Loucy (cell line): Measurements from ENCODE around the gene GOT2.
"Not testable (repeated sequence)": the region's sequence is repeated elsewhere in the genome, so short reads cannot be mapped to it uniquely, and the experiment has no call there.

Source experiments
- H2AFZ ChIP-seq: fragments of 200-600 bp; sonication (generic); 2 replicates; pipeline ENCODE4 v1.6.0; 2016; ENCODE audit warnings: antibody characterized with exemption, mild to moderate bottlenecking, low read length, moderate library complexity
- H3F3A ChIP-seq: fragments of 200-600 bp; 2 replicates; pipeline ENCODE4 v1.6.0; 2016; ENCODE audit warnings: antibody characterized with exemption, low read depth, mild to moderate bottlenecking
- H3K27me3 ChIP-seq: fragments of 200-600 bp; sonication (generic); 2 replicates; pipeline ENCODE4 v1.6.1; 2014; ENCODE audit warnings: low read length, mild to moderate bottlenecking; ENCODE audit not compliant: insufficient read depth, poor library complexity, severe bottlenecking
- H3K36me3 ChIP-seq: fragments of 200-600 bp; sonication (generic); 2 replicates; pipeline ENCODE4 v1.6.1; 2016; ENCODE audit warnings: low read length; ENCODE audit not compliant: insufficient read depth
- H3K4me1 ChIP-seq: fragments of 200-600 bp; sonication (generic); 2 replicates; pipeline ENCODE4 v1.5.1; 2014; ENCODE audit warnings: low read length, mild to moderate bottlenecking; ENCODE audit not compliant: insufficient read depth, poor library complexity, severe bottlenecking
- H3K4me2 ChIP-seq: fragments of 200-600 bp; sonication (generic); 2 replicates; pipeline ENCODE4 v1.6.0; 2014; ENCODE audit warnings: antibody characterized with exemption, low read length, low read depth, mild to moderate bottlenecking; ENCODE audit not compliant: poor library complexity, severe bottlenecking
- H3K4me3 ChIP-seq: fragments of 200-600 bp; sonication (generic); 2 replicates; pipeline ENCODE4 v1.5.1; 2014; ENCODE audit warnings: low read length, mild to moderate bottlenecking, mixed read lengths; ENCODE audit not compliant: poor library complexity, severe bottlenecking
- H3K79me2 ChIP-seq: fragments of 200-600 bp; sonication (generic); 2 replicates; pipeline ENCODE4 v1.6.1; 2014; ENCODE audit warnings: low read length; ENCODE audit not compliant: insufficient read depth
- H3K9ac ChIP-seq: fragments of 200-600 bp; sonication (generic); 2 replicates; pipeline ENCODE4 v1.6.0; 2014; ENCODE audit warnings: mild to moderate bottlenecking, low read depth, low read length, moderate library complexity; ENCODE audit not compliant: poor library complexity, severe bottlenecking
- H3K9me2 ChIP-seq: fragments of 200-600 bp; sonication (generic); replicated peaks from 2 replicates; pipeline ENCODE4 v1.6.1; 2016; ENCODE audit warnings: low read depth, low read length, mixed read lengths
- H3K9me3 ChIP-seq: fragments of 200-600 bp; sonication (generic); 2 replicates; pipeline ENCODE4 v1.6.1; 2014; ENCODE audit warnings: mild to moderate bottlenecking, antibody characterized with exemption, low read length, low read depth; ENCODE audit not compliant: insufficient read depth
- H4K20me1 ChIP-seq: fragments of 200-600 bp; sonication (generic); 2 replicates; pipeline ENCODE4 v1.6.0; 2014; ENCODE audit warnings: antibody characterized with exemption, low read length, mild to moderate bottlenecking; ENCODE audit not compliant: insufficient read depth, poor library complexity, severe bottlenecking
- EZH2phosphoT487 ChIP-seq: fragments of 200-600 bp; IDR thresholded peaks from 2 replicates; pipeline ENCODE4 v1.6.1; 2018; ENCODE audit warnings: antibody characterized with exemption, mild to moderate bottlenecking, moderate library complexity, borderline replicate concordance
- TF ChIP-seq, protein P1 (sequence below): fragments of 200-600 bp; sonication (generic); conservative IDR thresholded peaks from 2 replicates; pipeline ENCODE4 v1.5.1; 2014; ENCODE audit warnings: mild to moderate bottlenecking, antibody characterized with exemption, low read length

The GOT2 gene

DNA sequence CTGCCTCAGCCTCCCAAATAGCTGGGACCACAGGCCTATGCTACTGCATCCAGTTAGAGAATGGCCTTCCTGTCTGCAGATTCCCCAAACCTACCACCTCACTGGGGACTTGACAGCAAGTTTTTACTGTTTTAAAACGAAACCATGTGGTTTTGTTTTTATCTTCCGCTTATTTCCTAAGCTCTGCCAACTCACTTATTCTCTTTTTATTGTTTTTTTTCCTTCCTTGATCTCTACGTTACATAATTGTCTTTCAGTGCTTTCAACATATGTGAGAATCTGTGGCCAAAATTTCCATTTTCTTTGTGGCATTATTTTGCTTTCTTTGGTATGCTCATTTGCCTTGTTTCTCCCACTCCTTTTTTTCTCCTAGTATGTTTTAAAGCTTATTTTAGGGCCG is 35.0 kb downstream of the GOT2 start:
- Histone ChIP-seq H2AFZ (no peak overlapping the region), H3K4me2 (no peak overlapping the region), H3K9ac (no peak overlapping the region), H4K20me1 (no peaks in the 10 kb centered on the region), H3F3A (no peaks in the 10 kb centered on the region), H3K9me2 (no peaks in the 10 kb centered on the region), H3K9me3 (no peaks in the 10 kb centered on the region), H3K27me3 (no peaks in the 10 kb centered on the region), H3K4me1 (no peaks in the 10 kb centered on the region), H3K79me2 (no peaks in the 10 kb centered on the region), H3K36me3 (no peaks in the 10 kb centered on the region), H3K4me3 (no peak overlapping the region)
- no peak for TF ChIP-seq EZH2phosphoT487
- TF ChIP-seq, protein P1, sequence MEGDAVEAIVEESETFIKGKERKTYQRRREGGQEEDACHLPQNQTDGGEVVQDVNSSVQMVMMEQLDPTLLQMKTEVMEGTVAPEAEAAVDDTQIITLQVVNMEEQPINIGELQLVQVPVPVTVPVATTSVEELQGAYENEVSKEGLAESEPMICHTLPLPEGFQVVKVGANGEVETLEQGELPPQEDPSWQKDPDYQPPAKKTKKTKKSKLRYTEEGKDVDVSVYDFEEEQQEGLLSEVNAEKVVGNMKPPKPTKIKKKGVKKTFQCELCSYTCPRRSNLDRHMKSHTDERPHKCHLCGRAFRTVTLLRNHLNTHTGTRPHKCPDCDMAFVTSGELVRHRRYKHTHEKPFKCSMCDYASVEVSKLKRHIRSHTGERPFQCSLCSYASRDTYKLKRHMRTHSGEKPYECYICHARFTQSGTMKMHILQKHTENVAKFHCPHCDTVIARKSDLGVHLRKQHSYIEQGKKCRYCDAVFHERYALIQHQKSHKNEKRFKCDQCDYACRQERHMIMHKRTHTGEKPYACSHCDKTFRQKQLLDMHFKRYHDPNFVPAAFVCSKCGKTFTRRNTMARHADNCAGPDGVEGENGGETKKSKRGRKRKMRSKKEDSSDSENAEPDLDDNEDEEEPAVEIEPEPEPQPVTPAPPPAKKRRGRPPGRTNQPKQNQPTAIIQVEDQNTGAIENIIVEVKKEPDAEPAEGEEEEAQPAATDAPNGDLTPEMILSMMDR = no peak

DNA sequence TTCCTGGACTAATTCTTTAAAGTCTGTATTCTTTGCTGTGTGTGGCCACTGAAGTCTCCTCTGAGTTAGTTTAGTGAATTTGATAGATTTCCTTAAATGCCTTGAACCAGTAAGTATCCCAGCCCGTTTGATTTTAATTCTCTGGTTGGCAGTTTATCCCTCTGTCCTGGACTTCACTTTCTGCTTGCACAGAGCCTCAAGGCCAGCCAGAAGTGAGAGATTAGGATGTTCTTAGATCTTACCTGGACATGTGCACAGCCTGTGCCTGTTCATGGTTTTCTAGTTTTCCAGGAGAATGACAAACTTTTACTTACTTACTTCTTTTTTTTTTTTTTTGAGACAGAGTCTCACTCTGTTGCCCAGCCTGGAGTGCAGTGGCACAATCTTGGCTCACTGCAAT is 38.7 kb downstream of the GOT2 start:
- no peaks in the 10 kb centered on the region for H3K9me3 ChIP-seq
- H3K4me2 ChIP-seq = no peak overlapping the region
- no peak overlapping the region for H2AFZ ChIP-seq
- no peaks in the 10 kb centered on the region for H3K4me1 ChIP-seq
- no peak overlapping the region for H3K4me3 ChIP-seq
- H3K27me3 ChIP-seq = no peaks in the 10 kb centered on the region
- no peaks in the 10 kb centered on the region for H3F3A ChIP-seq
- TF ChIP-seq EZH2phosphoT487 = no peak
- TF ChIP-seq, protein P1 = no peak
- no peaks in the 10 kb centered on the region for H3K79me2 ChIP-seq
- no peaks in the 10 kb centered on the region for H3K9me2 ChIP-seq
- no peaks in the 10 kb centered on the region for H3K36me3 ChIP-seq
- no peak overlapping the region for H3K9ac ChIP-seq
- H4K20me1 ChIP-seq = no peaks in the 10 kb centered on the region

DNA sequence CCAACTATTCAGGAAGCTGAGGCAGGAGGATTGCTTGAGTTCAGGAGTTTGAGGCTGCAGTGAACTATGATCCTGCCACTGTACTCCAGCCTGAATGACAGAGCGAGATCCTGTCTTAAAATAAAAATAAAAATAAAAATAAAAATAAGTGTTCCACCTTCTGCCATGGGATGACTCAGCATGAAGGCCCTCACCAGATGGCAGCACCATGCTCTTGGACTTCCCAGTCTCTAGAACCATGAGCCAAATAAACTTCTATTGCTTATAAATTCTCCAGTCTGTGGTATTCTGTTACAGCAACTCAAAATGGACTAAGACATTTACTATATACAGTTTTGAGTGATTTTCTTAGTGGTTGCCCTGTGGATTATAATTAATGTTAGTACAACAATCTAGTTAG is 41.7 kb downstream of the GOT2 start:
- Histone ChIP-seq H3K79me2 (no peaks in the 10 kb centered on the region), H3F3A (no peaks in the 10 kb centered on the region), H3K4me2 (no peak overlapping the region), H3K9me3 (no peaks in the 10 kb centered on the region), H4K20me1 (no peaks in the 10 kb centered on the region), H3K36me3 (no peaks in the 10 kb centered on the region), H3K9ac (no peak overlapping the region), H3K4me3 (no peak overlapping the region), H3K27me3 (no peaks in the 10 kb centered on the region), H2AFZ (no peak overlapping the region), H3K4me1 (no peaks in the 10 kb centered on the region), H3K9me2 (no peaks in the 10 kb centered on the region)
- TF ChIP-seq, protein P1 = no peak
- TF ChIP-seq EZH2phosphoT487 = no peak

DNA sequence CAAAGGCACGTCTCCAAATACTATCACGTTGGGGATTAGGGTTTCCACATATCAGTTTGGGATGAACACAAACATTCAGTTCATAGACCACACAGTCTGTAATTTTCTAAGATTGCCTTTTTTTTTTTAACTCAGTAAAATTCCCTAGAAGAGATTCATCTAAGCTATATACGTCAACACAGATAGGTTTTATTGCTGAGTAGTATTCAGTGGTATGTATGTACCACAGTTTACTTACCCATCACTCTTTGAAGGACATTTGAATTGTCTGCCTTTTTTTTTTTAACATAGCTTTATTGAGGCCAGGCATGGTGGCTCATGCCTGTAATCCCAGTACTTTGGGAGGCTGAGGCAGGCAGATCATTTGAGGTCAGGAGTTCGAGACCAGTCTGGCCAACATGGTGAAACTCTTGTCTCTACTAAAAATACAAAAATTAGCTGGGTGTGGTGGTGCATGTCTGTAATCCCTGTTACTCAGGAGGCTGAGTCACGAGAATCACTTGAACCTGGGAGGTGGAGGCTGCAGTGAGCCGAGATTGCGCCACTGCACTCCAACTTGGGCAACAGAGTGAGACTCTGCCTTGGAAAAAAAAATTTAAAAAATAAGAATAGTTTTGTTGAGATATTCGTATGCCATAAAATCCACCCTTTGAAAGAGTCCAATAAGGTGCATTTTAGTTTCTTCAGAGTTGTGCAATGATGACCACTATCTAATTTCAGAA is 47.0 kb downstream of the GOT2 start:
- H3K36me3 ChIP-seq, H3K79me2 ChIP-seq, H3K9me2 ChIP-seq, H2AFZ ChIP-seq, H3K9ac ChIP-seq, H3K27me3 ChIP-seq, H3K9me3 ChIP-seq, H3F3A ChIP-seq, H4K20me1 ChIP-seq, H3K4me3 ChIP-seq, H3K4me2 ChIP-seq: not testable (repeated sequence)
- peaks cover 11% of the 10 kb centered on the region for H3K4me1 ChIP-seq
